Measurements from ENCODE around the gene MRPL55.

MRPL55 gene

DNA sequence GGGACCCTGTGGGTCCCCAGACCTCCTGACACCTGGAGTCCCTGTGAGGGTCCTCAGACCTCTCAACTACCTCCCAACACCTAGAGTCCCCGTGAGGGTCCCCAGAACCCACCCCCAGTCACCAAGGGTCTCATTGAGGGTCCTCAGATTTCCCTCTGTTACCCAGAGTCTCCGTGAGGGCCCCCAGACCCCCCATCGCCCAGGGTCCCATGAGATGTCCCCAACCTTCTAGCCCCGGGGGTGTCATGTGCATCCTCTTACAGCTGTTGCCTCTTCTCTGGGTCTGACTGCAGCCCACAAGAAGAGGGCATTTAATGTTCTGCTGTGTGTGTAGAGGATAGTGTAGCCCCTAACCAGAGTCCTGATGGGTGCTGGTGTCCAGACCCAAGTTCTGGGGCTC lies 38.7 kb upstream of the MRPL55 start:
- DNase-seq (ENCODE audit: low read depth, low spot score), result no peak

DNA sequence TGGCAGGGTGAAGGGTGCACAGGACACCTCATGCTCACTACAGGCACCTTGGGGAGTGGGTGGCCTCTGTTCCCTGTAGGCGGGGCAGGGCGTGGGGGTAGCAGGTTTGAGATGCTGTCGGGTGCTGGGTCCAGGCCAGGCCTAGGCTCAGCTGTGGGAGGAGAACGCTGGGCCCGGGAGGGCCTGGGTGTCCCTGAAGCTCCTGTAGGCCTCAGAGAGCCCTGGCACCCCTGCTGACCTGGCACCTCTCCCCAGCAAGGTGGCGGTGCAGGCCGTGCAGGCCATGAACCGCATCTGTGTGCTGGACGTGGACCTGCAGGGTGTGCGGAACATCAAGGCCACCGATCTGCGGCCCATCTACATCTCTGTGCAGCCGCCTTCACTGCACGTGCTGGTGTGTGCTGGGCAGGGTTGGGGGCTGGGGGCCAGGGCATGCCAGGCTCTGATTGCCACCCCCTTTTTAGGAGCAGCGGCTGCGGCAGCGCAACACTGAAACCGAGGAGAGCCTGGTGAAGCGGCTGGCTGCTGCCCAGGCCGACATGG lies 38.1 kb upstream of the MRPL55 start:
- no peak for DNase-seq (ENCODE audit: low read depth, low spot score)

DNA sequence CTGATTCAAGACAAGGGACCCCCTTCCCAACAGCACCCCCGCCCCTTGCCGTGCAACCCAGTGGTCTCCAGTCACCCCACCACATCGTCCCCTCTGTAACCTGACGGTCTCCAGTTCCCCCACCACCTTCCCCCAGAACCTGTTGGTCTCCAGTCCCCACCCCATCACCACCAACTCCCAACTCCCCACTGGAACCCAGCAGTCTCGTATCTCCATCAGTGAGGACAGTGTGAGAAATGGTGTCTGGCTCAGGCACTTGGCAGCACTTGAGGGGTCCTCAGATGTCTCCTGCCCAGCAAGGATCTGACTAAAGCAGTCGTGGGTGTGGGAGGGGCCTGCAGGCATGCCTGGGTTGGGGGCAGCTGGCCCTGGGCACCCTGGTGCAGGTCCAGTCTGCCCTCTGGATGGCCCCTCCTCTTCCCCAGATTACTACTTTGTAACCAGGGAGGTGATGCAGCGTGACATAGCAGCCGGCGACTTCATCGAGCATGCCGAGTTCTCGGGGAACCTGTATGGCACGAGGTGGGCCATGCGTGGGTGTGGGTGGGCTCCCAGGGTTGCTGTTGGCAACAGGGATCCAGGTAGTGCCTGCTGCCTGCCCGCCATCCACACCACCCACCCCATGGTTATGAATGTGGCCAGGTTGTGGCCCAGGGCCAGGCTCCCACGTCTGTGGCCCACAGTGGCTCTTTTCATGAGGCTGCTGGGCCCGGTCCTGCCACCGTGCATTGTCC lies 37.5 kb upstream of the MRPL55 start:
- DNase-seq (ENCODE audit: low read depth, low spot score), result no peak

DNA sequence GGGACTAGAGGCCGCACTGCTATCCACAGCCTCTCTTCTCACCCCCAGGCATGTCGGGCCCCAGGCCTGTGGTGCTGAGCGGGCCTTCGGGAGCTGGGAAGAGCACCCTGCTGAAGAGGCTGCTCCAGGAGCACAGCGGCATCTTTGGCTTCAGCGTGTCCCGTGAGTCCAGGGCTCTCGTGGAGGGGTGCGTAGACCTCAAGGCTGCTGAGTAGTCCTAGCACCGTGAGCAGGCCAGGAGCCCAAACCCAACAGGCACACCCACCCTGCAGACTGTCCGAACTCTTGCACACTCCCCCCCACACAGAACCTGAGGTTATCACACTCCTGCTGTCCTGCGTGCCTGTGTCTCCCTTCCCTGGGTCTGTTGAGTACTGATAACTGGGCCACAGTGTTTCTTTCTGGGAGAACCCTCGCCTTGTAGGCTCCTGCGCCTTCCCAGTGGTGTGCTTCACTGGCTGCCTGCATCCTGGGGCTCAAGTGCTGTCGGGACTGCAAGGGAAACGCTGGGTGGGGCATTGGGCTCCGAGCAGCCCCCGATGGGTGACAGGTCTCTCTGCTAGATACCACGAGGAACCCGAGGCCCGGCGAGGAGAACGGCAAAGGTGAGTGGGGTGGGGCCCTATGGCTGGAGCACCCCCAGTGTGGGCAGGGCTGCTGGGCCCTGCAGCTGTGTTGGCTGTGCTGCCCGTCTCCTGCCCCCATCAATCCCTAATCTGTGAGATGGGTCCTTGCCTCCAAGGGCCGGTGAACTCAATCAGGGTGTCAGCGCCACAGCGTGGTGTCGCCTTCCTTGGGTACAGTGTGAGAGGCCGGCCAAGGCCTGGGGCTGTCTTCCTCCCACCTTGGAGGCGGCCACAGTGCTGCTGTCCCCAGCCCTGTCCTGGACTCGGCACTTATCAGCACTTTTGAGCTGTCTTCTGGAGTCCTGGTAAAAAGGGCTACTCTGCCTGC lies 36.6 kb upstream of the MRPL55 start:
- DNase-seq (ENCODE audit: low read depth, low spot score), result no peak

DNA sequence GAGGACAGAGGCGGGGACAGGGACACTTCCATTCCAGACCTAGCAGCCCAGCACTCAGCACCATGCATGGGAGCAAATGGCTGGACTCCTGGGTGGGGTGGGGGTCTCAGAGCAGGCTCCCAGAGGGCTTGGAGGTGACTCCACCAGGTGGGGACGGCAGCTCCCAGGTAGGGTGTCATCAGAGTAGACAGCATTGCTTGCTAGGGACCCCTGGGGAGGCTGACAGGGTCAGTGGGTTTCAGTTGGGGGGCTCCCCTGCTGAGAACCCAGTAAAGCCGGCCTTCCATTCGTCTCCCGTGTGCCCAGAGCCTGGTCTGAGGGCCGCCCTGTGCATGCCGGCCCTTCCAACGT lies 35.9 kb upstream of the MRPL55 start:
- no peak for DNase-seq (ENCODE audit: low read depth, low spot score)

DNA sequence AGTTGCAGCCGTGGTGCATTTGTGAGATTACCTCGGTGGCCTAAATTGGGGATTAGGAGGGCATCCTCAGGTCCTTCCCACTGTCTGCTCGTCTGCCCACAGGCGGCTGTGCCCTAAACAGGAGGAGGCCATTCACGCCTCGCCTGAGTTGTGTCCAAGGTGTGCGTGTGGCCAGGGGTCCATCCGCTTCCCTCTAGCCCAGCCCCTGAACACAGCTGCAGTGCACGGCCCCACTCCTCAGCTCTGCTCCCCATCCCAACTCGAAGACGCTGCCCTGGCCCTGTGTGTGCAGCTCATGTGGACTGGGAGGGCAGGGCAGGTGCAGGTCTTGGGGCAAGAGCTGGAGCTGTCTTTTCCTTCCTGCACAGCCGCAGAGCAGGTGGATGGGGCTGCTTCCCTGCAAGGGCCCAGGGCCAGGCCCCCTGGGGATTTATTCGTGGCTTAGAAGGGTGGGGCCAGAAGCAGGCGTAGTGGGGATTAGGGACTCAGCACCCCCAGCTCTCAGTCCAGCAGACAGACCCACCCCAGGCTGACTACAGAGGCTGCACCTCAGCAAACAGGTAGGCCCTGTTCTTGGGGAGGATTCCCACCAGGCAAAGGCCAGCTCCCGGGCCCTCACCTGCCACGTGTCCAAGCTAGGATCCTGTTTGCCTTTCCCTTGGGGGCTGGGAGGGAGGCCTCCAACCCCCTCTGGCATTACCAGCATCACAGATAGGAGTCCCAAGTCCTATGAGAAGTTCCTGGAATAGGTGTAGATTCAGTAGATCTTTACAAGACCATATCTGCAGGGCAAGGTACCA lies 35.3 kb upstream of the MRPL55 start:
- no peak for DNase-seq (ENCODE audit: low read depth, low spot score)

DNA sequence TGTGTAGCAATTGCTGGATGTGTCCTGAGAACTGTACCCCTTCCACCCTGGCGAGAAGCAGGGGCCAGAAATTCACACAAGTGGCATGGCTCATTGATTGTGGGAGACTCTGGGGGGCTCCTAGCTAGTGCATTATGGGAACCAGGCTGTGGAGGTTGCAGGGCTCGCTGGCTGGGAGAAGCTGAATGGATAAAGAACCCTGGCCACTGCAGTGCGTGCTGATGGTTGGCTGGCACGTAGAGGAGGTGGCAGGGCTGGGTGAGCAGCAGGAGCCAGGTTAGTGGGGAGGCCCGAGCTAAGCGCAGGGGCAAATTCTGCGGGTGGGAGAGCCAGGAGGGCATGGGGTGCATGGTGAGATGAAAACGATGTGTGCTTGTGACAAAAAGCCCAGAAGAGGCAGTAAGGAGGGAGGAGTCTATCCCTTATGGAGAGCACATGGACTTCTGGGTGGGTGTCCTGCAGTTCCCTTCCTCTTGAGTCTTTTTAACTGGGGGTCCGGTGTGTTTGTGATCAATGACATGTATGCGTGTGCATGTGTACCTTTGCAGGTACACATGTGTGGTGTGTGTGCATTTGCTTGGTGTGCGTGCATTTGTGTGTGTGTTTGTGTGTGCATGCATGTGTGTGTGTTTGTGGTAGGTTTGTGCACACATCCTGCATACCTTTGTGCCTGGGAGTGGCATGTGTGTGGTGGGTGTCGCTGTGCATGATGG lies 34.5 kb upstream of the MRPL55 start:
- DNase-seq (ENCODE audit: low read depth, low spot score), result no peak

DNA sequence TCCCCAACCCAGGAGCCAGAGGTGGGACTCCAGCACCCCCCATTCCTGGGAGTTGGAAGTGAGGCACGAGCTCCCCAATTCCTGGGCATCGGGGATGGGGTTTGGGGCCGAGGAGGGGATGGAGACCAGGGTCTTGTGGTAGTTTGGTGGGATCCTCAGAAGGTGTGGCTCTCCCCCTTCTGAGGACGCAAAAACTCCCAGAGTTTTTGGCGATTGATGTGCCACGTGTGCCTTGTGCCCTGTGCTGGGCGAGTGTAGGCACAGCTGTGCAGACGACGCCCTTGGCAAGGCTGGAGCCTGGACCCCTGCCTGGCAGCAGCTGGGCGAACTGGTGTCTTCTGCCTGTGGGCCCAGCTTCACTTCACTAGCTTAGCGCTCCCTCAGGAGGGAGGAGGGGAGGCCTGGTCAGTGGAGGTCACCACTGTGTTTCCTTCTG lies 33.6 kb upstream of the MRPL55 start:
- no peak for DNase-seq (ENCODE audit: low read depth, low spot score)

DNA sequence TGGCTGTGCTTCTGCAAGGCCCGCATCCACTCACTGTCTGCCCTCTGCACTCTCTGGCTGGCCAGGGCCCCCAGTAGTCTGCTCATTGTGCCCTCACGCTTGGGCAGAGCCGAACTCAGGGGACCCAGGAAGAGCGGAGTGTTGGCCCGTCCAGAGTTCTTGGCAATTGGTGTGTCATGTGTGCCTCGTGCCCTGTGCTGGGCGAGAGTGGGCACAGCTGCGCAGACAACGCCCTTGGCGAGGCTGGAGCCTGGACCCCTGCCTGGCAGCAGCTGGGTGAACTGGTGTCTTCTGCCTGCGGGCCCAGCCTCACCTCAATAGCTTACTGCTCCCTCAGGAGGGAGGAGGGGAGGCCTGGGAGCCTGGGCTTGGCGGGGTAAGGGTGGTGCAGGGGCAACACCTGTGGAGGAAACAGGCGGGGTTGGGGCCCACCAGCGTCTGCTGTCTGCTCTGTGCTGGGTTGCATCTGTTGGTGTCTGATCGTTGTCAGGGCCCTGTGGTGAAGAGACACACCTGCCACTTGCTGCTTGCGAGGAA lies 33.1 kb upstream of the MRPL55 start:
- DNase-seq (ENCODE audit: low read depth, low spot score), result no peak

DNA sequence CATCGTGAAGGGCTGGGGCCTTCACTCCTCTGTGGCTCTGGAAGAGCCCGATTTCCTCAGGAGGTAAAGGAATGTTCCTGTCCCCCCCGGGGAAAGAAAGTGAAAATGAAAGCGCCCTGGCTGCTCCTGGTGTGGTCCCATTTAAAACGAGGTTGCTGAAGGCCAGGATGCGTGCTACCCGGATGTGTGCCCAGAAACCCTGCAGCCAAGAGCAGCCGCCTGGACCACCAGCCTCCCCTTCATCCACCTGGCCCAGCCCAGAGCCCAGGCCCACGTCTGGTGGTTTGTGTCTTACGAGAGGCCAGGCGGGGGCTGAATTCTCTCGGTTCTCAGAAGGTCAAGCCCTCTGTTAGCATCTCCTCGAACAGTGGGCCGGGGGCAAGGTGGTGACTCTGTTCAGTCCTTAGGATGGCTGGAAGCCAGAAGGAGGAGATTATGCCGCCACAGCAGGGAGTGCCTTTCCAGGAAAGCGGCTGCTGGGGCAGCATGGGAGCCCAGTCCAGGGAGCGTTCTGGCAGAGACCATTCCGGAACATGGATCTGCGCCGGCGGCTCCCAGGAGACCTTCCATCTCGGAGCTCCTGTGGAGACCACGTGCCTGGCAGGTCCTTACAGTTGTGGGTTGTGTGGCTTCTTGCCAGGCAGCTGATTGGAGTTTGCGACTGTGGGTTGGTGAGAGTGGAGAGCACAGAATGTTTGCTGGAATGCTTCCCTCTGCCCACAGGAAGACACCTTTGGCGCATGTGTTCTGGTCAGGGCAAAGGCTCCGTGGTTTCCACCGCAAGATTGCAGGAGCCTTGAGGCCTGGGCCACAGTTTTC lies 32.3 kb upstream of the MRPL55 start:
- no peak for DNase-seq (ENCODE audit: low read depth, low spot score)

DNA sequence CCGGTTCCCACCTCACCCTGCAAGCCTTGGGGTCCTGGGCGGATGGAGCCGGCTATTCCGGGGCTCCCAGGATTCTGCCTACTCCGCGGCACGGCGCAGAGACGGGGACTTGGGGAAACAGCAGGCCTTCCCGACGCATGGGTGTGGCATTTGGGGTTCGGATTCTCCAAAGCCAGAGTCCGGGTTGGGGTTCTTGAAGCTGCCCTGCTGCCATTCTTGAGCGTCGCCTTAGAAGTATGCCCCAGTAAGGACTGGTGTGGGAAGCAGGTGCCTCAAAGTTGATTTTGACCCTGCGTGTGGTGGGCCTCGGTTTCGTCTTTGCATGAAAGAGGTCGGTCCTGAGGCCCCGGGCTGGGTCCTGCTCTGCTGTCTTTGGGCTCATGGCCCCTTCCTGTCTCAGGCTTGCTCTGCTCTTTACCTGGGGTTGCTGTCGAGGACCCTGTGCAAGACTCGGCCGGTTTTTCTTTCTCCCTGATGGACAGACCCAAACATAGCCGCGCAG lies 31.7 kb upstream of the MRPL55 start:
- DNase-seq (ENCODE audit: low read depth, low spot score), result no peak

DNA sequence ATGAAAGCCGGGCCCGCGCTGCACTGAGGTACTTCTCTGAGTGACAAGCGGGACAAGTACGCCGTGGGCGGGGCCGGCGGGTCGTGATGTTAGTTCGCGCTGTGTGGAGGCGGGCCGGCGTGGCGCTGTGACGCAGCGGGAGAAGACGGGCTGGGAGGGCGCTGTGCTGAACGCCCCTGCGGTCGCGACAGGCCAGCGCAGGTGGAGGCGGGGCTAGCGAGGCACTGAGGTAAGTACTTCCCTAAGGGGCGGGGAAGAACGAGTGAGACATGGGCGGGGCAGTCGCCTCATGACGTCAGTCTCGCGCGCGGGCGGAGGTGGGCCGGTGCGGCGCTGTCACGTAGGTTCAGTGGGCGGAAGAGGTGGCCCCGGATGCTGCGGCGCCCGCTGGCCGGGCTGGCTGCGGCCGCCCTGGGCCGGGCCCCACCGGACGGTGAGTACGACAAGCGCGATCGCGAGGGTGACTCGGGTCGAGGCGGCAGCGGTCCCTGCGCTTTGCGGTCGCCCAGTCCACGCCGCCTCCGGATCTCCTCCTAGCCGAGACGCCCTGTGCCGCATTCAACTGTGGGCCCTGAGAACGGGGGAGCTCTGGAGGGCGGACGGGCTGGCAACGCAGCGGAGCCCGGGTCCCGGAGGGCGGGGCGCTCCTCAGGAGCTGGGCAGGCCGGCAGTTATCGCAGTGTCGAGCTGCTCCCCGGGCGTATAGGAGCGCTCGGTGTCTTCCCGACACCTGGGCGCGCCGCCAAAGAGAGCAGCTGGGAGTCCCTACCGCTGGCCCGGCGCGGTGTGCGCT lies 31.0 kb upstream of the MRPL55 start, which contains the start of gene GUK1:
Gene GUK1 (plus strand): TSS at position 349 of the 793 bp plus-strand sequence. CDS start 24 bp downstream, at position 373.
- peak; percentile 100 for DNase-seq (ENCODE audit: low read depth, low spot score)

DNA sequence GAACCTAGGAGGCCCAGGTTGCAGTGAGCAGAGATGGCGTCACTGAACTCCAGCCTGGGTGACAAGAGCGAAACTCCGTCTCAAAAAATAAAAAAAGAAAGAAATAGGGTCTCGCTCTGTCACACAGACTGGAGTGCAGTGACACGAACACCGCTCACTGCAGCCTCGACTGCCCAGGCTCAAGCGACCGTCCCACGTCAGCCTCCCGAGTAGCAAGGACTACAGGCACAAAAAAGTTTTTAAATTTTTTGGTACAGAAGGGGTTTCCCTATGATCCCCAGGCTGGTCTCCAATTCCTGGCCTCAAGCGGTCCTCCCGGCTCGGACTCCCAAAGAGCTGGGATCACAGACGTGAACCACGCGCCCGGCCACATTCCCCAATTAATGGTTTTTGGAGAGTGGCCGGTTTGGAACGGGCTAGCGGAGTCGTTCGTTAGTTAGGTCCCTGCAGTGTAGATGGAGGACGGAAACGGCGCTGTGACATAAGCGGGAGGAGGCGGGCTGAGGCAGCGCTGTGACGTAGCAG lies 30.4 kb upstream of the MRPL55 start:
- DNase-seq (ENCODE audit: low read depth, low spot score), result no peak

DNA sequence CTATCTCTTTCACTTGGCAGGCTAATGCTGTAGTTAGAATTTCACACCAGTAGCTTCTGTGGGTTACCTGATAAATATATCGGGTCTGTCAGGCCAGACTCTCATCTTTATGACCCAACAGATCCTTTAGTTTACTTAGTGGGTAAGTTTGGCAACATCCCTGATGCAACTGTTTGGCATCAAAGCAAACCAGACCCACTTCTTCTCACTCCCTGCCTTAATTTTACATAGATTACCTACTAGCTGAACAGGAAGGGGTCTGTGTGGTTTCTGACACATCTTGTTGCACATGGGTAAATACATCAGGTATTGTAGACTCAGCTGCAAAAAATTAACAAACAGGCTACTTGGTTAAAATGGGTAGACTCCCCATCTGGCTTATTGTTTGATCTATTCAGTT lies 27.8 kb upstream of the MRPL55 start:
- no peak for DNase-seq (ENCODE audit: low read depth, low spot score)

DNA sequence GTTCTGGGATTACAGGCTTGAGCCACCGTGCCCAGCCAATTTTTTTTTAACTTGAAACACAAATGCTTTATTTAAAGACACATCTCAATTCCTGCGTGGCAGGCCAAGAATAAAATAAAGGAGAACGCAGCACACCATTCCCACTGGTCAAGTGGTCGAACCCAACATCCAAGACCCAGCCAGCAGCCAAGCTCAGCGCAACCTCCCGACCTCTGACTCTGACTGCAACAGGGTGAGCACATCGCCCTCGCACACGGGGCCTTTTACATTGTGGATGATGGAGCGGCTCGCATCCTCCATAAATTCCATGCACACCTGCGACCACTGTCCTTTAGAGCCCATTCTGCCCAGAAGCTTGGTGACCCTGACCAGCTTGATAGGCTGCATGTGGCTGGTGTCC lies 25.5 kb upstream of the MRPL55 start:
- no peak for DNase-seq (ENCODE audit: low read depth, low spot score)

DNA sequence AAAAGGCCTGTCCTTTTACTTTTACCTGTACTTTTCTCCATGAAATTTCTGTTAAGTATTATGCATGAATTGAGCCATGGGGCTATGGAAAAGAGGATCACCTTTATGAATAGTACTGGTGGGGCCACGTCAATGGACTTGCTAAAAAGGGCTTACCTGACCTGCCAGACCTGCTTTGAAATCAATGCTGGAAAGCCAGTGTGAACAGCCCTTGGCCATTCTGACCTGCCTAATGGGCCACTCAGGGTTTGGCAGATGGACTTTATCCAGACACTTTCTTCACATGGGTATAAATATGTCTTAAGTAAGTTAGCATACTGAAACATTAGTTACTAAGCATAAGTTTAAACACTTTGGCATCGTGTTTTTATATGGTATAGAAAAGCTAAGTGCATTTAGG lies 22.7 kb upstream of the MRPL55 start:
- no peak for DNase-seq (ENCODE audit: low read depth, low spot score)

DNA sequence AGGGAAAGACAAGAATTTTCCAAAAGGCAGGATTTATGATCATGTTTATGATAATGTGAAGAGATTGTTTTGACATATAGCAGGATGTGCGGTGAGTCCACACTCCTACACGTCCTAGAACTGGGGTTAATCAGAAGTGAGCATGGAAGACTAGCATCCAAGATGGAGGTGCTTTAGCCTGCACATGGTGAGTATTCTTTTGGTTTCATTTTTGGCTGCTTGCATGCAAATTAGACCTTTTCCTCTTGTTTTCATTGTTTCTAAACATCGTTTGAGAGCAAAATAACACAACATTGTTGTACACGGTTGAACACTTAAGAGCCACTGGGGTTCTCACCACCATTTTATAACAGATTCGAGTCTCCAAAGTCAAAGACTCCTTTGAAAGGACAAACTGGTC lies 16.1 kb upstream of the MRPL55 start:
- no peak for DNase-seq (ENCODE audit: low read depth, low spot score)

DNA sequence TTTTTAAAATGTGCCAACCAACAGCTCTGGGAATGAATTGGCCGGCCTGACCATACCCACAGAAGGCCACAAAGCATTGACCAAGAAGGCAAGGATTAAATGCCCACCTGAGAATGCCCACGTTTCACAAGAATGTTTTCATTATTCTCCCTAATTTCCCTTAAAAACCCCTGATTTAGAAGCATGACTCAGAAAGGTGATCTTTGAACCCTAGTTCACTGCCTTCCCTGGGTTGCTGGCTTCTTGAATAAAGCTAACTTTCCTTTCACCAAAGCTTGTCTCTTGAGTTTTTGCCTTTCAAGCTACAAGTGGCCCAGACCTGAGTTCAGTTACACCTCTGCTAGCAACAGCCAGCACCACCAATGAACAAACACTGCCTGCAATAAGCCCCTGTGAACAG lies 14.4 kb upstream of the MRPL55 start:
- no peak for DNase-seq (ENCODE audit: low read depth, low spot score)
